Measurements from ENCODE around the gene GLIS1. TPM values are rescaled to one million over a fixed set of nuclear protein-coding genes. Genes with fewer than 3 reads are reported as not detected.

GLIS1 gene
- total and polyA plus RNA-seq, 8 donors: 0.06 to 0.26 (median 0.13) TPM; not detected in 4

GRCh38 chr1:53710584-53710983, 28.4 kb downstream of the GLIS1 start:
- no peaks in the 10 kb centered on the region for H3K27me3 ChIP-seq
- intact Hi-C loops (cut with DNase I): no loop called here
- no peaks in the 10 kb centered on the region for H3K4me1 ChIP-seq
- no peak for ATAC-seq
- WGBS, 2 donors: 58 to 66% methylated on average over 8 of the region's 8 CpGs
- no peak for DNase-seq
- no peak for TF ChIP-seq CTCF (IDR thresholded peaks at IDR 0.05)
- no peak for FAIRE-seq
- no peak overlapping the region for H3K27ac ChIP-seq
- no peaks in the 10 kb centered on the region for H3K36me3 ChIP-seq
- no peak overlapping the region for H3K4me3 ChIP-seq
- no peaks in the 10 kb centered on the region for H3K9me3 ChIP-seq

DNA sequence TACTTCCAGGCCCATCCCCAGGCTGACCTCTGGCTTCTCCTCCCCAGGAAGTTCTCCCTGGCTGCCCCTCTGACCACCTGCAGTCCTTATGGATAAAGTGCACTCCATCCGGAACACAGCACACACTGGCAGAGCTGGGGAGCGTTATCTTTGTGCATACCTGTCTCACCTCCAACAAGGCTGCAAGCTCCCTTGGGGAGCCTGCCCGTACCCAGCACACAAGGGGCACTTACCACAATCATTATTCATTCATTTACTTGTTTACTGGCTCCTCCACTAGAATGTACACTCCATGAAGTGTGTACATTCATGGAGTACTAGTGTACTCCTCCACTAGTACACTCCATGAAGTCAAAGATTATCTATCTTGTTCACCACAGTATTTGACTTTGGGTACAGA, 30.3 kb downstream of the GLIS1 start:
- no peak overlapping the region for H3K4me3 ChIP-seq
- 78 to 79% methylated on average over 3 of the region's 3 CpGs for WGBS, 2 donors
- H3K36me3 ChIP-seq: no peaks in the 10 kb centered on the region
- TF ChIP-seq CTCF (IDR thresholded peaks at IDR 0.05): no peak
- no peaks in the 10 kb centered on the region for H3K4me1 ChIP-seq
- intact Hi-C loops (cut with DNase I): no loop called here
- DNase-seq (no peak), FAIRE-seq (no peak), ATAC-seq (no peak)
- no peak overlapping the region for H3K27ac ChIP-seq
- H3K27me3 ChIP-seq: no peaks in the 10 kb centered on the region
- no peaks in the 10 kb centered on the region for H3K9me3 ChIP-seq

DNA sequence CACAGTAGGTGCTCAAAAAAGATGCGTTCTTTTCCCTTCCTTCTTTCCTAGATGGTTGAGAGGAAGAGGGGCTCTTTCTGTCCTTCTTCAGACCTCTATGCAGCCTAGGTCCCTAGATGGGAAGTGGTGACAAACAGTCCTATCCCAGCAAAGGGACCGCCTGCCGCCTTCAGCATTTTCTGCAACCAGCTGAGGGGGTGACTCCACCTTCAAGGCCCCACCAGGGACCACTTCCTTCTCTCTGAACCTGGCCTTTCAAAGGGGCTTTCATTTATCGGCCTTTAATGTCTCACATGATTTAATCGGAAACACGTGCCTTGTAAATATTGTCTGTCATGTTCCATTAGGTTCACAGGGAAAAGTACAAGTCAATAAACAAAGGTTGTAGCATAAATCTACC, 32.6 kb downstream of the GLIS1 start:
- no peak for TF ChIP-seq CTCF (IDR thresholded peaks at IDR 0.05)
- Histone ChIP-seq H3K4me1 (no peaks in the 10 kb centered on the region), H3K36me3 (no peaks in the 10 kb centered on the region), H3K4me3 (no peak overlapping the region), H3K27me3 (no peaks in the 10 kb centered on the region), H3K27ac (no peak overlapping the region), H3K9me3 (no peaks in the 10 kb centered on the region)
- intact Hi-C loops (cut with DNase I): no loop called here
- ATAC-seq (no peak), DNase-seq (no peak), FAIRE-seq (no peak)
- WGBS, 2 donors: 41 to 50% methylated on average over 6 of the region's 6 CpGs

DNA sequence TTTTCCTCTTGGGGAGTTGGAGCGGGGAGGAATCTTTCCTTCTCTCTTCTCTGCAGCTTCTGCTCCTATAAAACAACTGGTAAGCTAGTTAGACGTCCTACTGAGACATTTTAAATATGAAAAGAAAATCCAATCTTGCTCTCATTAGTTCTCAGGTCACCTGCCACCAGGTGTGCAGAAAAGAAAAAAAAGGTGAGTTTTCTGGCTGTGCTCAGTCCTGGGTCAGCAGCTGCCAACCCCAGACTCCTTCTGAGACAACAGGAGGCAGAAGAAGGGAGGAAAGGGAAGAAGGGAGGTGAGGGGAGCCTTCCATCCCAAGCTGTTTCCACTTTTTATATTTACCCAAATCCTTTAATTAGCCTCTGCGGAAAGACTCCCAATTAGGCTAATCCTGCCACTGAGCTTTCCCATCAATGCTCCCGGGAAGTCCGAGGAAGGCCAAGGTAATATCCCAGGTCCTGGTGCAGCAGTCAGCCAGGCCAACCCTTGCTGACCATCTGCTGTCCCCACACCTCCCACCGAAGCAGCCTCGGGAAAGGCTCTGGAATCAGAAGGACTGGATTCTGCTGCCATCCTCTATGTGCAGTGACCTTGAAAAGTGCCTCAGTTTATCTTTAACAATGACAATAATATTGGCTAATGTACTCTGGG, 33.4 kb downstream of the GLIS1 start:
- H3K27ac ChIP-seq: no peak overlapping the region
- no peak for DNase-seq
- H3K27me3 ChIP-seq: no peaks in the 10 kb centered on the region
- no peaks in the 10 kb centered on the region for H3K9me3 ChIP-seq
- ATAC-seq: no peak
- intact Hi-C loops (cut with DNase I): no loop called here
- no peaks in the 10 kb centered on the region for H3K36me3 ChIP-seq
- TF ChIP-seq CTCF (IDR thresholded peaks at IDR 0.05): no peak
- no peak overlapping the region for H3K4me3 ChIP-seq
- no peaks in the 10 kb centered on the region for H3K4me1 ChIP-seq
- 56 to 61% methylated on average over 7 of the region's 7 CpGs for WGBS, 2 donors
- FAIRE-seq: no peak

GRCh38 chr1:53704804-53705445, 34.0 kb downstream of the GLIS1 start:
- 88% methylated on average over 8 of the region's 8 CpGs for WGBS, 2 donors
- no peaks in the 10 kb centered on the region for H3K9me3 ChIP-seq
- TF ChIP-seq CTCF (IDR thresholded peaks at IDR 0.05): no peak
- ATAC-seq: no peak
- no peak overlapping the region for H3K27ac ChIP-seq
- intact Hi-C loops (cut with DNase I): no loop called here
- H3K27me3 ChIP-seq: no peaks in the 10 kb centered on the region
- no peak overlapping the region for H3K4me3 ChIP-seq
- H3K36me3 ChIP-seq: no peaks in the 10 kb centered on the region
- no peak for FAIRE-seq
- DNase-seq: no peak
- H3K4me1 ChIP-seq: no peaks in the 10 kb centered on the region
